ENCODE data around the gene CYP2A7. TPM values are rescaled to one million over a fixed set of nuclear protein-coding genes. Genes with fewer than 3 reads are reported as not detected.
"Not testable (repeated sequence)": the region's sequence is repeated elsewhere in the genome, so short reads cannot be mapped to it uniquely, and the experiment has no call there.

The CYP2A7 gene
- total and polyA plus RNA-seq, 9 of the 15 experiments (the other 6 are each of a cell fraction or from before 2014, with no cell fraction given) = 0.22 TPM; not detected in 8

GRCh38 chr19:40928850-40929249 is 46.8 kb upstream of the CYP2A7 start (continued):
- TF ChIP-seq NR2C1 (IDR thresholded peaks at IDR 0.05) = no peak
- TF ChIP-seq NR2C1 (tag; IDR thresholded peaks at IDR 0.05) = peak; percentile 46; the same call in 1 of the 2 replicates

- TF ChIP-seq HDGF (IDR thresholded peaks at IDR 0.05) (no peak), FOXA1 (IDR thresholded peaks at IDR 0.05; ENCODE audit: borderline replicate concordance) (no peak), DDX20 (tag; IDR thresholded peaks at IDR 0.05; ENCODE audit: low read depth) (no peak), DACH1 (IDR thresholded peaks at IDR 0.05; ENCODE audit: partially characterized antibody) (peak; percentile 97)
- POLR2A ChIA-PET = interaction anchor here (0.6 kb wide), 1 partner anchor 630 kb away, joined by 3 read pairs; no protein-coding TSS in a partner anchor
- Histone ChIP-seq H3K36me3 (ENCODE audit: control insufficient read depth, insufficient read depth, low read length) (no peaks in the 10 kb centered on the region), H3K4me1 (replicated peaks in 1 of 2; ENCODE audit: control insufficient read depth in 2 of 2, insufficient read depth in 2 of 2, low read length in 2 of 2) (peaks cover 7 to 26% of the 10 kb centered on the region in 2 experiments; a peak in 3 of 5 replicates), H3K4me2 (ENCODE audit: insufficient read depth, low read length) (no peak overlapping the region), H3K4me3 (no peak overlapping the region), H3K9me3 (replicated peaks; ENCODE audit: control insufficient read depth, insufficient read depth, low read depth, low read length) (no peaks in the 10 kb centered on the region), H4K20me1 (replicated peaks; ENCODE audit: control insufficient read depth, insufficient read depth, low read length) (no peaks in the 10 kb centered on the region), H3K27me3 (ENCODE audit: control insufficient read depth in 2 of 2, insufficient read depth in 2 of 2, low read length in 2 of 2) (no peaks in the 10 kb centered on the region), H2AFZ (ENCODE audit: low read depth, low read length) (no peak overlapping the region), H3K9ac (ENCODE audit: insufficient read depth in 1 of 2, low read depth in 2 of 2, low read length in 2 of 2) (no peak overlapping the region), H3K79me2 (ENCODE audit: control insufficient read depth, insufficient read depth, low read length) (no peaks in the 10 kb centered on the region), H3K27ac (ENCODE audit: extremely low read depth, low read depth, low read length) (no peak overlapping the region), H3K9me1 (ENCODE audit: control insufficient read depth, insufficient read depth, low read length) (no peaks in the 10 kb centered on the region)
- intact Hi-C loops (cut with micrococcal nuclease) = no loop called here
- FAIRE-seq = no peak
- DNase-seq (ENCODE audit: extremely low read depth in 1 of 4, low spot score in 3 of 4) = no peak
- BruUV-seq (replicated peaks) = no TSS peak
- CTCF ChIA-PET (ENCODE audit: low intra/inter-chr PET ratio) = no interaction called here
- 63% methylated on average over 3 of the region's 3 CpGs for WGBS (ENCODE audit: insufficient coverage, low coverage, missing lambda C conversion rate)
- in situ Hi-C loops (cut with MboI) = no loop called here
- no peak for ATAC-seq
These were observed 45.5 kb upstream of the CYP2A7 start for GRCh38 chr19:40927567-40927966.

- H3K79me2 ChIP-seq (ENCODE audit: control insufficient read depth, insufficient read depth, low read length); H3K27me3 ChIP-seq (ENCODE audit: control insufficient read depth in 2 of 2, insufficient read depth in 2 of 2, low read length in 2 of 2); H3K27ac ChIP-seq (ENCODE audit: extremely low read depth, low read depth, low read length); FAIRE-seq; H3K9me1 ChIP-seq (ENCODE audit: control insufficient read depth, insufficient read depth, low read length); ATAC-seq; H3K9me3 ChIP-seq (replicated peaks; ENCODE audit: control insufficient read depth, insufficient read depth, low read depth, low read length); H4K20me1 ChIP-seq (replicated peaks; ENCODE audit: control insufficient read depth, insufficient read depth, low read length); H3K9ac ChIP-seq (ENCODE audit: insufficient read depth in 1 of 2, low read depth in 2 of 2, low read length in 2 of 2); CTCF ChIA-PET (ENCODE audit: low intra/inter-chr PET ratio); POLR2A ChIA-PET; BruUV-seq (replicated peaks); H3K4me3 ChIP-seq; DNase-seq (ENCODE audit: extremely low read depth in 1 of 4, low spot score in 3 of 4); H3K4me2 ChIP-seq (ENCODE audit: insufficient read depth, low read length); in situ Hi-C loops (cut with MboI); H3K36me3 ChIP-seq (ENCODE audit: control insufficient read depth, insufficient read depth, low read length); H2AFZ ChIP-seq (ENCODE audit: low read depth, low read length); intact Hi-C loops (cut with micrococcal nuclease): not testable (repeated sequence)
- WGBS (ENCODE audit: insufficient coverage, low coverage, missing lambda C conversion rate) = 92% methylated on average over 1 of the region's 1 CpG
- peaks cover 0 to 27% of the 10 kb centered on the region in 2 experiments; a peak in 3 of 5 replicates for H3K4me1 ChIP-seq (replicated peaks in 1 of 2; ENCODE audit: control insufficient read depth in 2 of 2, insufficient read depth in 2 of 2, low read length in 2 of 2)
These were observed 44.2 kb upstream of the CYP2A7 start for GRCh38 chr19:40926276-40926675.
